COLO829 (cell line): Measurements from ENCODE around the gene RASGRF2.
"Not testable (repeated sequence)": the region's sequence is repeated elsewhere in the genome, so short reads cannot be mapped to it uniquely, and the experiment has no call there.

Experiments used
- DNase-seq: peaks from one replicate; pipeline ENCODE4 v3.0.0; 2012; ENCODE audit warnings: low spot score

RASGRF2 gene

GRCh38 chr5:81241961-81242648 is 281.9 kb downstream of the RASGRF2 start:
- DNase-seq = no peak

GRCh38 chr5:81242906-81243436 is 282.8 kb downstream of the RASGRF2 start:
- DNase-seq = no peak

GRCh38 chr5:81244451-81244850 is 284.3 kb downstream of the RASGRF2 start:
- DNase-seq = no peak

- DNase-seq = no peak
Observed at GRCh38 chr5:81245871-81246235, 285.7 kb downstream of the RASGRF2 start.

GRCh38 chr5:81246697-81247096 is 286.5 kb downstream of the RASGRF2 start:
- DNase-seq = no peak

- DNase-seq = peak; percentile 28
Observed at GRCh38 chr5:81247441-81247972, 287.3 kb downstream of the RASGRF2 start.

- no peak for DNase-seq
Observed at GRCh38 chr5:81249240-81249639, 289.1 kb downstream of the RASGRF2 start.

GRCh38 chr5:81250004-81250403 is 289.8 kb downstream of the RASGRF2 start:
- DNase-seq = no peak

GRCh38 chr5:81251922-81252321 is 291.8 kb downstream of the RASGRF2 start:
- no peak for DNase-seq

GRCh38 chr5:81252904-81253303 is 292.7 kb downstream of the RASGRF2 start:
- no peak for DNase-seq

- no peak for DNase-seq
Observed at GRCh38 chr5:81253875-81254274, 293.7 kb downstream of the RASGRF2 start.

GRCh38 chr5:81254886-81255559 is 294.9 kb downstream of the RASGRF2 start:
- DNase-seq = no peak

GRCh38 chr5:81256766-81257165 is 296.6 kb downstream of the RASGRF2 start:
- no peak for DNase-seq

- not testable (repeated sequence) for DNase-seq
Observed at GRCh38 chr5:81262796-81263195, 302.6 kb downstream of the RASGRF2 start.

- DNase-seq = no peak
Observed at GRCh38 chr5:81265101-81265500, 304.9 kb downstream of the RASGRF2 start.

- DNase-seq = peak; percentile 79
Observed at GRCh38 chr5:81268521-81269196, 308.5 kb downstream of the RASGRF2 start.

GRCh38 chr5:81269751-81270393 is 309.7 kb downstream of the RASGRF2 start:
- no peak for DNase-seq

- not testable (repeated sequence) for DNase-seq
Observed at GRCh38 chr5:81270394-81271027, 310.3 kb downstream of the RASGRF2 start.
